A549 (cell line): ENCODE results near the gene NSG2. TPM values are rescaled to one million over a fixed set of nuclear protein-coding genes. Genes with fewer than 3 reads are reported as not detected.

Experiments used
- ATAC-seq, 2 experiments: fragments of 200-7000 bp in 1 of 2; fragments of >200 bp in 1 of 2; cut with Nextera tagmentation in 1 of 2; cut with Tn5 transposase in 1 of 2; 3 replicates each; pipeline versions ENCODE4 v1.8.0 to v1.9.1; 2018 to 2020; ENCODE audit warnings: mild to moderate bottlenecking in 1 of 2, moderate library complexity in 1 of 2
- CTCF ChIA-PET: fragments of 300-600 bp; sonication (Branson Sonifier 250); formaldehyde crosslinking; extraction: SDS; loops from one replicate; lab custom pipeline; 2021; ENCODE audit warnings: antibody characterized with exemption, inconsistent platforms; lab: Yijun Ruan, JAX
- POLR2A ChIA-PET: fragments of 350-600 bp; formaldehyde crosslinking; extraction: SDS; loops from one replicate; lab custom pipeline; 2021; ENCODE audit warnings: antibody characterized with exemption, inconsistent platforms; lab: Yijun Ruan, JAX
- DNase-seq, 2 experiments: peaks; one replicate each; pipeline versions ENCODE4 v3.0.0 to v3.0.0-alpha.2; 2011 to 2016; ENCODE audit warnings: low read depth in 1 of 2, low spot score in 1 of 2
- FAIRE-seq: peaks from 2 replicates; lab custom pipeline; 2011; peaks lifted over from hg19 to GRCh38; lab: Jason Lieb, UNC
- H3K27ac ChIP-seq, 2 experiments: fragments of >200 bp; sonication (Bioruptor Twin); formaldehyde crosslinking; 3 replicates each; pipeline ENCODE4 v1.5.1; 2016 to 2017
- H3K4me1 ChIP-seq: fragments of >200 bp; sonication (Bioruptor Twin); formaldehyde crosslinking; 3 replicates; pipeline ENCODE4 v1.6.1; 2016
- H3K4me2 ChIP-seq: fragments of >200 bp; sonication (Bioruptor Twin); formaldehyde crosslinking; 3 replicates; pipeline ENCODE4 v1.6.1; 2016
- H3K4me3 ChIP-seq: fragments of >200 bp; sonication (Bioruptor Twin); formaldehyde crosslinking; 3 replicates; pipeline ENCODE4 v1.5.1; 2016
- H3K9me3 ChIP-seq: fragments of >200 bp; sonication (Bioruptor Twin); formaldehyde crosslinking; 3 replicates; pipeline ENCODE4 v1.6.1; 2016
- CBX2 ChIP-seq: fragments of 200-600 bp; sonication (generic); IDR thresholded peaks from 2 replicates; pipeline ENCODE4 v1.6.1; 2016; ENCODE audit warnings: low read depth, mild to moderate bottlenecking, borderline replicate concordance
- CEBPB ChIP-seq, 2 experiments: fragments of >200 bp in 1 of 2; sonication (Bioruptor Twin) in 1 of 2; formaldehyde crosslinking in 1 of 2; IDR thresholded peaks; 2 replicates each; pipeline ENCODE4 v1.6.1; 2012 to 2016
- CHD2 ChIP-seq: fragments of 150-350 bp; IDR thresholded peaks from 2 replicates; pipeline ENCODE4 v1.6.1; 2014; ENCODE audit warnings: low read length; ENCODE audit not compliant: partially characterized antibody
- CHD4 ChIP-seq: fragments of 200-600 bp; sonication (generic); IDR thresholded peaks from 2 replicates; pipeline ENCODE4 v1.6.1; 2016; ENCODE audit warnings: antibody characterized with exemption, mild to moderate bottlenecking, borderline replicate concordance
- EHF ChIP-seq: fragments of 250-450 bp; sonication (Bioruptor Pico); IDR thresholded peaks from 2 replicates; pipeline ENCODE4 v1.5.0; 2020; ENCODE audit warnings: mild to moderate bottlenecking
- EP300 ChIP-seq, 2 experiments: fragments of >200 bp; sonication (Bioruptor Twin); formaldehyde crosslinking; IDR thresholded peaks; 2 replicates in 1 of 2; 3 replicates in 1 of 2; pipeline ENCODE4 v1.6.1; 2016 to 2017
- ESRRA ChIP-seq: fragments of 150-350 bp; IDR thresholded peaks from 2 replicates; pipeline ENCODE4 v1.6.1; 2014; ENCODE audit warnings: mild to moderate bottlenecking, low read length, borderline replicate concordance
- FOSL2 ChIP-seq, 2 experiments: fragments of 450-650 bp in 1 of 2; fragments of >200 bp in 1 of 2; sonication (Bioruptor Twin) in 1 of 2; formaldehyde crosslinking; IDR thresholded peaks; 2 replicates each; pipeline versions ENCODE4 v1.5.0 to v1.6.1; 2016 to 2020; ENCODE audit warnings: mild to moderate bottlenecking in 1 of 2, moderate library complexity in 1 of 2
- FOXS1 ChIP-seq: fragments of 250-450 bp; sonication (Bioruptor Pico); IDR thresholded peaks from 2 replicates; pipeline ENCODE4 v1.5.0; 2020; ENCODE audit warnings: mild to moderate bottlenecking, moderate library complexity
- GATA3 ChIP-seq: IDR thresholded peaks from 2 replicates; pipeline ENCODE4 v1.6.1; 2012; ENCODE audit warnings: borderline replicate concordance
- HDAC2 ChIP-seq: fragments of 200-600 bp; sonication (generic); IDR thresholded peaks from 2 replicates; pipeline ENCODE4 v1.6.1; 2016
- HES2 ChIP-seq: fragments of >200 bp; sonication (Bioruptor Twin); formaldehyde crosslinking; IDR thresholded peaks from 2 replicates; pipeline ENCODE4 v1.6.1; 2016
- HEYL ChIP-seq: fragments of 250-450 bp; sonication (Bioruptor Pico); IDR thresholded peaks from 2 replicates; pipeline ENCODE4 v1.8.0; 2021; ENCODE audit warnings: mild to moderate bottlenecking, moderate library complexity
- JUN ChIP-seq, 2 experiments: fragments of >200 bp; sonication (Bioruptor Twin); formaldehyde crosslinking; IDR thresholded peaks; 2 replicates in 1 of 2; 3 replicates in 1 of 2; pipeline ENCODE4 v1.6.1; 2016 to 2017
- KDM5A ChIP-seq: fragments of 200-600 bp; sonication (generic); IDR thresholded peaks from 2 replicates; pipeline ENCODE4 v1.6.1; 2016; ENCODE audit warnings: antibody characterized with exemption, mild to moderate bottlenecking
- NFE2L2 ChIP-seq: fragments of 150-350 bp; conservative IDR thresholded peaks from 2 replicates; pipeline ENCODE4 v1.6.1; 2014; ENCODE audit warnings: low read length
- NPAS2 ChIP-seq: fragments of 250-450 bp; sonication (Bioruptor Pico); IDR thresholded peaks from 2 replicates; pipeline ENCODE4 v1.8.0; 2022; ENCODE audit warnings: mild to moderate bottlenecking, moderate library complexity, borderline replicate concordance
- NR3C1 ChIP-seq: fragments of >200 bp; sonication (Bioruptor Twin); formaldehyde crosslinking; IDR thresholded peaks from 3 replicates; pipeline ENCODE4 v1.6.1; 2017
- RCOR1 ChIP-seq: fragments of 150-350 bp; IDR thresholded peaks from 2 replicates; pipeline ENCODE4 v1.6.1; 2014; ENCODE audit warnings: antibody characterized with exemption, low read length, low read depth
- RFX5 ChIP-seq: fragments of 450-650 bp; IDR thresholded peaks from 2 replicates; pipeline ENCODE4 v1.7.1; 2014; ENCODE audit warnings: antibody characterized with exemption, mild to moderate bottlenecking, moderate library complexity
- SREBF2 ChIP-seq: fragments of 450-650 bp; IDR thresholded peaks from 2 replicates; pipeline ENCODE4 v1.6.1; 2014; ENCODE audit warnings: mild to moderate bottlenecking, moderate library complexity
- TFCP2L1 ChIP-seq: fragments of 250-450 bp; sonication (Bioruptor Pico); IDR thresholded peaks from 2 replicates; pipeline ENCODE4 v1.5.0; 2021; ENCODE audit warnings: mild to moderate bottlenecking
- TP53 ChIP-seq: fragments of 250-450 bp; sonication (Bioruptor Pico); IDR thresholded peaks from 2 replicates; pipeline ENCODE4 v1.5.0; 2021; ENCODE audit warnings: mild to moderate bottlenecking, moderate library complexity
- ZC3H11A ChIP-seq: fragments of 450-650 bp; IDR thresholded peaks from 2 replicates; pipeline ENCODE4 v1.6.1; 2014; ENCODE audit warnings: antibody characterized with exemption, mild to moderate bottlenecking
- ZFP36 ChIP-seq: fragments of 450-650 bp; IDR thresholded peaks from 2 replicates; pipeline ENCODE4 v1.6.1; 2014; ENCODE audit warnings: borderline replicate concordance; ENCODE audit not compliant: partially characterized antibody
- WGBS: methylation state at CpG from one replicate; pipeline ENCODE4 v1.1.6; 2017; ENCODE audit errors: missing lambda C conversion rate; 5-methylcytosine and 5-hydroxymethylcytosine counted together
- polyA plus RNA-seq, 4 experiments: library from polyadenylated mRNA; depleted of rRNA in 3 of 4; stranded (reverse); fragments of >200 nt; fragmentation: RNase III in 1 of 4; extraction: RNeasy Plus Mini Kit Qiagen cat#74134 plus additional on column Dnase treatment in 1 of 4; gene quantifications; 2 replicates in 3 of 4; 3 replicates in 1 of 4; pipeline ENCODE4 v1.2.3, GENCODE V29; 2011 to 2017
- TF ChIP-seq, protein P1 (sequence below): fragments of >200 bp; sonication (Bioruptor Twin); formaldehyde crosslinking; IDR thresholded peaks from 3 replicates; pipeline ENCODE4 v1.6.1; 2016

The NSG2 gene
- polyA plus RNA-seq, 2 of the 4 experiments (the other 2 are of a cell fraction), result 0.06 TPM; not detected in 1

DNA sequence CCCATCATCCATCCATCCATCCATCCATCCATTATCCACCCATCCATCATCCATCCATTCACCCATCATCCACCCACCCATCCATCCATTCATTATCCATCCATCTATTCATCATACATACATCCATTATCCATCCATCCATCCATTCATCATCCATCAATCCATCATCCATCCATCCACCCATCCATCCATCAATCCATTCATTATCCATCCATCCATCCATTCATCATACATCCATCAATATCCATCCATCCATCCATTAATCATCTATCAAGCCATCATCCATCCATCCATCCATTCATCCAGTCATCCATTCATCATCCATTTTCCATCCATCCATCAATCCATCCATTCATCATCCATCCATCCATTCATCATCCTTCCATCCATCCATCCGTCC is 89.0 kb downstream of the NSG2 start (continued):
- TF ChIP-seq GATA3 (no peak), JUN (IDR thresholded peaks at IDR 0.05) (no peak)

DNA sequence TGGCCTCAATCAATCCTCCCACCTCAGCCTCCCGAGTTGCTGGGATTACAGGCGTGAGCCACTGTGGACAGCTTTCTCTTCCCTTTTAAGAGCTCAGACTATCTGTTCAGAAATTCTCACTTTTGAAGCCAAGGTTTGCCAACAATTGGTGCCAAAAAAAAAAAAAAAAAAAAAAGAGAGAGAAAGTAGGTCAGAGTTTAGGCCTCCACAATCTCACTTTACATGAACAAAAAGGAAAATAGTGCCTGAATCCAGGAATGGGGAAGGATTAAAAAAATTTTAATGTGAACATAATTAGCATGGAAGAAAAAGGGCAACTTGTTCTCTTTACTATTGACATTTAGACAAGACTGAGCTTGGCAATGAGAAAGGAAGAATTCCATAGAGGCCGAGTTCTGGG is 94.1 kb downstream of the NSG2 start:
- ChIA-PET CTCF (interaction anchor here (0.6 kb wide), 1 partner anchor 294 kb away, joined by 3 read pairs; no protein-coding TSS in a partner anchor), POLR2A (no interaction called here)
- FAIRE-seq, result no peak
- DNase-seq, result no peak
- WGBS, result 1% methylated on average over 3 of the region's 3 CpGs
- no peak overlapping the region for H3K4me2 ChIP-seq
- TF ChIP-seq RCOR1, result no peak
- no peak for TF ChIP-seq FOSL2 (IDR thresholded peaks at IDR 0.05)
- no peak for TF ChIP-seq FOSL2 (CRISPR knock-in tag; IDR thresholded peaks at IDR 0.05)
- TF ChIP-seq ZC3H11A, result no peak
- TF ChIP-seq ESRRA, result no peak
- no peak for TF ChIP-seq HDAC2
- TF ChIP-seq CHD4, result no peak
- no peak for TF ChIP-seq HES2
- no peak for TF ChIP-seq CEBPB (IDR thresholded peaks at IDR 0.05)
- TF ChIP-seq TP53 (CRISPR knock-in tag), result no peak
- no peak for TF ChIP-seq CBX2
- no peaks in the 10 kb centered on the region for H3K9me3 ChIP-seq
- no peak overlapping the region for H3K4me3 ChIP-seq
- H3K4me1 ChIP-seq, result no peaks in the 10 kb centered on the region
- H3K27ac ChIP-seq, result no peak overlapping the region
- ATAC-seq, result no peak

DNA sequence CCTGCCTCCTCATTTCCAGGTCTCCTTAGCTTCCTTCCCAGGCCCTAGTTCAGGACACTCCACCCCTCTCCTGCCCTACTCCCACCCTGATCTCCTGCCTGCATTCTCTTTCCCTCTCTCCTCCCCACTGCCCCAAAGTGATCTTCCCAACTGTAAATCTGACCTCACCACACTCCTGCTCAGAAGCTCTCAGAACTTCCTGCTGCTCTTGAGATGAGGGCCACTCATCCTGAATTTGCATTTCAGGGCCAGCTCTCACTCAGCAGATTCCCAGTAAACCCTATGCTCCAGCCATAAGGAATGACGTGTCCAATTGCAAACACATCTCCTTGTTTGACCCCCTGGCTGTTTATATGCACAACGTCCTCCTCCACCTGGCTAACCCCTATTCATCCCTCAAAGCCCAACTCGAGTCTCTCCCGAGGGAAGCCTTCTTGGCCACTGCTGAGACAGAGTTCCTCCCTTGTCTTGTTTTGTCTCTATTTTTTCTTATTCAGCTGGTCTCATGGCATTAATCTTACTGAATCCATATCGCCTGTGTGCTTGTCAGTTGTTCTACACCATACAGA is 95.0 kb downstream of the NSG2 start:
- CTCF ChIA-PET, result interaction anchor here (0.6 kb wide), 1 partner anchor 295 kb away, joined by 3 read pairs; no protein-coding TSS in a partner anchor
- 17% methylated on average over 5 of the region's 5 CpGs for WGBS
- no peaks in the 10 kb centered on the region for H3K4me1 ChIP-seq
- no peak for FAIRE-seq
- TF ChIP-seq CHD2, result no peak
- no peak for TF ChIP-seq EP300 (IDR thresholded peaks at IDR 0.05)
- TF ChIP-seq EHF (CRISPR knock-in tag), result no peak
- no peak for TF ChIP-seq TFCP2L1
- no peak for TF ChIP-seq SREBF2
- no peak for TF ChIP-seq ZFP36
- TF ChIP-seq NFE2L2, result no peak
- TF ChIP-seq CHD4, result no peak
- TF ChIP-seq JUN (IDR thresholded peaks at IDR 0.05), result no peak
- no peak for TF ChIP-seq NPAS2 (CRISPR knock-in tag)
- TF ChIP-seq, protein P1, sequence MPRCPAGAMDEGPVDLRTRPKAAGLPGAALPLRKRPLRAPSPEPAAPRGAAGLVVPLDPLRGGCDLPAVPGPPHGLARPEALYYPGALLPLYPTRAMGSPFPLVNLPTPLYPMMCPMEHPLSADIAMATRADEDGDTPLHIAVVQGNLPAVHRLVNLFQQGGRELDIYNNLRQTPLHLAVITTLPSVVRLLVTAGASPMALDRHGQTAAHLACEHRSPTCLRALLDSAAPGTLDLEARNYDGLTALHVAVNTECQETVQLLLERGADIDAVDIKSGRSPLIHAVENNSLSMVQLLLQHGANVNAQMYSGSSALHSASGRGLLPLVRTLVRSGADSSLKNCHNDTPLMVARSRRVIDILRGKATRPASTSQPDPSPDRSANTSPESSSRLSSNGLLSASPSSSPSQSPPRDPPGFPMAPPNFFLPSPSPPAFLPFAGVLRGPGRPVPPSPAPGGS, result no peak
- no peak for TF ChIP-seq ZC3H11A
- no peak for TF ChIP-seq FOXS1 (CRISPR knock-in tag)
- no peak for TF ChIP-seq HEYL (CRISPR knock-in tag)
- no peak for TF ChIP-seq KDM5A
- TF ChIP-seq NR3C1, result no peak
- TF ChIP-seq RFX5, result no peak
- TF ChIP-seq, all 56 proteins: peak for 0
- no peak overlapping the region for H3K4me2 ChIP-seq
- H3K27ac ChIP-seq, result no peak overlapping the region
- H3K9me3 ChIP-seq, result no peaks in the 10 kb centered on the region
- DNase-seq, result no peak
- H3K4me3 ChIP-seq, result no peak overlapping the region
- no peak for ATAC-seq
- POLR2A ChIA-PET, result no interaction called here
